ENCODE measurements around the gene PDGFD.

The PDGFD gene

GRCh38 chr11:104164028-104164520, at the start of gene PDGFD:
Gene PDGFD (minus strand): TSS chr11:104164147.
- H3K4me3 ChIP-seq (ENCODE audit: control insufficient read depth, low read depth, low read length) = peak within 1 kb of the TSS; percentile 67

GRCh38 chr11:104206936-104207335, 43.0 kb upstream of the PDGFD start:
- no peak for TF ChIP-seq CTCF (conservative IDR thresholded peaks at IDR 0.05; ENCODE audit: control insufficient read depth, insufficient read depth, low read depth, low read length)
- no peak for DNase-seq (ENCODE audit: low read depth)
- H3K4me3 ChIP-seq (ENCODE audit: control insufficient read depth, low read depth, low read length) = no peak overlapping the region

More at GRCh38 chr11:104164028-104164520, at the start of gene PDGFD:
- DNase-seq (ENCODE audit: low read depth) = peak; percentile 69
- peak; percentile 28 for TF ChIP-seq CTCF (conservative IDR thresholded peaks at IDR 0.05; ENCODE audit: control insufficient read depth, insufficient read depth, low read depth, low read length)

GRCh38 chr11:104205838-104206237, 41.9 kb upstream of the PDGFD start:
- H3K4me3 ChIP-seq (ENCODE audit: control insufficient read depth, low read depth, low read length) = no peak overlapping the region
- no peak for TF ChIP-seq CTCF (conservative IDR thresholded peaks at IDR 0.05; ENCODE audit: control insufficient read depth, insufficient read depth, low read depth, low read length)
- DNase-seq (ENCODE audit: low read depth) = no peak

GRCh38 chr11:104200688-104201087, 36.7 kb upstream of the PDGFD start:
- TF ChIP-seq CTCF (conservative IDR thresholded peaks at IDR 0.05; ENCODE audit: control insufficient read depth, insufficient read depth, low read depth, low read length) = no peak
- no peak overlapping the region for H3K4me3 ChIP-seq (ENCODE audit: control insufficient read depth, low read depth, low read length)
- DNase-seq (ENCODE audit: low read depth) = no peak

GRCh38 chr11:104199053-104199452, 35.1 kb upstream of the PDGFD start:
- no peak for DNase-seq (ENCODE audit: low read depth)
- no peak overlapping the region for H3K4me3 ChIP-seq (ENCODE audit: control insufficient read depth, low read depth, low read length)
- no peak for TF ChIP-seq CTCF (conservative IDR thresholded peaks at IDR 0.05; ENCODE audit: control insufficient read depth, insufficient read depth, low read depth, low read length)

GRCh38 chr11:104198576-104198975, 34.6 kb upstream of the PDGFD start:
- DNase-seq (ENCODE audit: low read depth) = peak; percentile 49
- no peak overlapping the region for H3K4me3 ChIP-seq (ENCODE audit: control insufficient read depth, low read depth, low read length)
- no peak for TF ChIP-seq CTCF (conservative IDR thresholded peaks at IDR 0.05; ENCODE audit: control insufficient read depth, insufficient read depth, low read depth, low read length)

- no peak for TF ChIP-seq CTCF (conservative IDR thresholded peaks at IDR 0.05; ENCODE audit: control insufficient read depth, insufficient read depth, low read depth, low read length)
- DNase-seq (ENCODE audit: low read depth) = peak; percentile 25
- no peak overlapping the region for H3K4me3 ChIP-seq (ENCODE audit: control insufficient read depth, low read depth, low read length)
Observed at GRCh38 chr11:104191124-104191523, 27.2 kb upstream of the PDGFD start.
